BE2C (cell line): ENCODE data around the gene NUP153.
"Not testable (repeated sequence)": the region's sequence is repeated elsewhere in the genome, so short reads cannot be mapped to it uniquely, and the experiment has no call there.

Experiments
- DNase-seq: peaks from one replicate; pipeline ENCODE4 v3.0.0-alpha.2; 2020
- H3K27me3 ChIP-seq: fragments of 250-450 bp; sonication (Bioruptor Pico); 2 replicates; pipeline ENCODE4 v1.5.1; 2020; ENCODE audit warnings: mild to moderate bottlenecking
- H3K36me3 ChIP-seq: fragments of 250-450 bp; sonication (Bioruptor Pico); 2 replicates; pipeline ENCODE4 v1.5.1; 2020; ENCODE audit warnings: mild to moderate bottlenecking
- H3K4me1 ChIP-seq: fragments of 250-450 bp; sonication (Bioruptor Pico); 2 replicates; pipeline ENCODE4 v1.5.1; 2020
- H3K4me3 ChIP-seq: 2 replicates; pipeline ENCODE4 v1.5.1; 2011; ENCODE audit warnings: low read depth, low read length
- H3K9me3 ChIP-seq: fragments of 250-450 bp; sonication (Bioruptor Pico); 2 replicates; pipeline ENCODE4 v1.5.1; 2020
- TF ChIP-seq, protein P1 (sequence below): IDR thresholded peaks from 2 replicates; pipeline ENCODE4 v1.5.1; 2012; ENCODE audit warnings: mild to moderate bottlenecking, low read depth, low read length

The NUP153 gene

DNA sequence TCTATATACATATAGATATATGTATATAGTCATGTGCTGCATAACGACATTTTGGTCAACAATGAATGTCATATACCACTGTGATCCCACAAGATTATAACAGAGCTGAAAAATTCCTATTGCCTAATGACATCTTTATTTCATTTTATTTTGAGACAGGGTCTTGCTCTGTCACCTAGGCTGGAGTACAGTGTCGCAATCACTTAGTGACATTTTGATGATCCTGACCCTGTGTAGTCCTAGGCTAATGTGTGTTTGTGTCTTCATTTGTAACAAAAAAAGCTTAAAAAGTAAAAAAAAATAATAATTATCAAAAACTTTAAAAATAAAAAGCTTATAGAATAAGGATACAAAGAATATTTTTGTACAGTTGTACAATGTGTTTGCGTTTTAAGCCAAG, 110.6 kb downstream of the NUP153 start:
- TF ChIP-seq, protein P1, sequence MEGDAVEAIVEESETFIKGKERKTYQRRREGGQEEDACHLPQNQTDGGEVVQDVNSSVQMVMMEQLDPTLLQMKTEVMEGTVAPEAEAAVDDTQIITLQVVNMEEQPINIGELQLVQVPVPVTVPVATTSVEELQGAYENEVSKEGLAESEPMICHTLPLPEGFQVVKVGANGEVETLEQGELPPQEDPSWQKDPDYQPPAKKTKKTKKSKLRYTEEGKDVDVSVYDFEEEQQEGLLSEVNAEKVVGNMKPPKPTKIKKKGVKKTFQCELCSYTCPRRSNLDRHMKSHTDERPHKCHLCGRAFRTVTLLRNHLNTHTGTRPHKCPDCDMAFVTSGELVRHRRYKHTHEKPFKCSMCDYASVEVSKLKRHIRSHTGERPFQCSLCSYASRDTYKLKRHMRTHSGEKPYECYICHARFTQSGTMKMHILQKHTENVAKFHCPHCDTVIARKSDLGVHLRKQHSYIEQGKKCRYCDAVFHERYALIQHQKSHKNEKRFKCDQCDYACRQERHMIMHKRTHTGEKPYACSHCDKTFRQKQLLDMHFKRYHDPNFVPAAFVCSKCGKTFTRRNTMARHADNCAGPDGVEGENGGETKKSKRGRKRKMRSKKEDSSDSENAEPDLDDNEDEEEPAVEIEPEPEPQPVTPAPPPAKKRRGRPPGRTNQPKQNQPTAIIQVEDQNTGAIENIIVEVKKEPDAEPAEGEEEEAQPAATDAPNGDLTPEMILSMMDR = no peak
- Histone ChIP-seq H3K4me3 (no peak overlapping the region), H3K4me1 (no peaks in the 10 kb centered on the region), H3K27me3 (no peaks in the 10 kb centered on the region), H3K36me3 (no peaks in the 10 kb centered on the region), H3K9me3 (no peaks in the 10 kb centered on the region)
- no peak for DNase-seq

DNA sequence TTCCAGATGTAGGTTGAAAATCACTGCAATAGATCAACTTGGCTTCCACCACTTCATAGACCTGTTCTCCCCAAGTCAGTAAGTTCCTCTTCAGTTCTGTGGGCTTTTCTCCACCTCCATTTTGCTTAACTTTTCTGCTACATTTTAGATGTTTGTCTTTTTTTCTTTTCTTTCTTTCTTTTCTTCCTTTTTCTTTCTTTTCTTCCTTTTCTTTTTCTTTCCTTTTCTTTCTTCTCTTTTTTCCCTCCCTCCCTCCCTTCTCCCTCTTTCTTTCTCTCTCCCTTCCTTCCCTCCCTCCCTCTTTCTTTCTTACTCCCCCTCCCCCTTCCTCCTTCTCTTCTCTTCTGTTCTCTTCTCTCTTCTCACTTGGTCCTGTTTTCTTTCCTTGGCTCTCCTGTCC, 113.5 kb downstream of the NUP153 start:
- no peaks in the 10 kb centered on the region for H3K4me1 ChIP-seq
- no peaks in the 10 kb centered on the region for H3K36me3 ChIP-seq
- DNase-seq = no peak
- TF ChIP-seq, protein P1 = no peak
- no peaks in the 10 kb centered on the region for H3K27me3 ChIP-seq
- H3K9me3 ChIP-seq = no peaks in the 10 kb centered on the region
- no peak overlapping the region for H3K4me3 ChIP-seq

DNA sequence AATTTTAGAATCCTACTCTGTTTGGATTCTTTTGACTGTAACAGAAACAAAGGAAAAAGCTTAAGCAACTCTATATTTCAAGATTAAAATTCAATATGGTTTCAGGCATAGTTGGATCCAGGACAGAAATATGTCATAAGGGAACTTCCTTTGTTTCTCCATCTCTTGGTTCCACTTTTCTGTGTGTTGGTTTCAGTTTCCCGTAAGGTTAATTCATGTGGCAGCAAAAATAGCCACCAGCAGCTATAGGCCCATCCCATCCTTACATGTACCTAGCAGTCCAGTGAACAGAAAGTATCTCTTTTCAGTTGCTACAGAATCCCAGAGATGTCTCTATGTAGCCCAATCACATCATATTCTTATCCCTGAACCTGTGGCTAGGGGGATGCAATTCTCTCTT, 115.4 kb downstream of the NUP153 start:
- no peaks in the 10 kb centered on the region for H3K4me1 ChIP-seq
- no peaks in the 10 kb centered on the region for H3K9me3 ChIP-seq
- no peak for DNase-seq
- H3K4me3 ChIP-seq = no peak overlapping the region
- H3K27me3 ChIP-seq = no peaks in the 10 kb centered on the region
- H3K36me3 ChIP-seq = no peaks in the 10 kb centered on the region
- TF ChIP-seq, protein P1 = no peak

DNA sequence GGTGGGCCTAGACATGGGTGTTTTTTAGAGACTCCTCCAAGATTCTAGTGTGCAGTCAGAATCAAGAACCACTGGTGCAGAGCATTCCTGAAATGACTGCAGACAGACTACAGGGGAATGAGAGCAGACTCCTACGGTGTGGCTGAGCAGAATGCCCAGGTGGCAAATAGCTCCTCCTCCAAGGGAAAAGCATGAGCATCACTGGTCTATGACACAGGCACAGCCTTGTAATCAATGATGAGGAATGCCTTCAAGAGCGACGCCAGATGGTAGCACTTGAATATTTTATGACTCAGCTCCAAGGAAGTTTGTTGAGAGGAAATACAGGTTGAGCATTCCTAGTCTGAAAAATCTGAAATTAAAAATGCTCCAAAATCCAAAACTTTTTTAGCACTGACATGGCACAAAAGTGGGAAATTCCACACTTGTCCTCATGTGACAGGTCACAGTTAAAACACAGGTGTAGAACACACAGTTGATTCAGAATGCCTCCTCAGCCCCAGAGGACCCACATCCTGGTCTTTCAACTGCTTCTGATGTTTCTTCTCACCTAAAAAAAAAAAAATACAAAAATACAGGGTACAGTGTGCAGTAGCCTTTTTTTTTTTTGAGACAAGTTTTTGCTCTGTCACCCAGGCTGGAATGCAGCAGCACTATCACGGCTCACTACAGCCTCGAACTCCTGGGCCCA, 117.2 kb downstream of the NUP153 start:
- no peak for DNase-seq
- H3K9me3 ChIP-seq = no peaks in the 10 kb centered on the region
- H3K4me3 ChIP-seq = no peak overlapping the region
- H3K4me1 ChIP-seq = no peaks in the 10 kb centered on the region
- no peaks in the 10 kb centered on the region for H3K36me3 ChIP-seq
- no peaks in the 10 kb centered on the region for H3K27me3 ChIP-seq
- TF ChIP-seq, protein P1 = no peak

DNA sequence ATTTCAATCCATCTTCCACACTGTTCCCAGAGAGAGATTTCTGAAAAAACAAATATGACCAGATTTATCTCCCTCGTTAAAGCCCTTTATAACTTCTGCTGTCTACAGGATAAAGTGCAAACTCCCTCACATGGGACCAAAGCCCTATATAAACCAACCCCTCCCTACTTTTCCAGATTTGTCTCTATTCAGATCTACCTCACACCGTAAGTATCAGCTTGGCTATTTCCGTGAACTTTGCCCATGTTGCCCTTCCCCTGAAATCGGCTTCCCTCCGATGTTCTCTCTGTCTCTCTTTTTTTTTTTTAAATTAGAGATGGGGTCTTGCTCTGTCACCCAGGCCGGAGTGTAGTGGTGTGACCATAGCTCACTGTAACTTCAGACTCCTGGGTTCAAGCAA, 118.7 kb downstream of the NUP153 start:
- TF ChIP-seq, protein P1 = no peak
- DNase-seq = no peak
- Histone ChIP-seq H3K9me3 (no peaks in the 10 kb centered on the region), H3K4me1 (no peaks in the 10 kb centered on the region), H3K27me3 (no peaks in the 10 kb centered on the region), H3K4me3 (no peak overlapping the region), H3K36me3 (no peaks in the 10 kb centered on the region)

DNA sequence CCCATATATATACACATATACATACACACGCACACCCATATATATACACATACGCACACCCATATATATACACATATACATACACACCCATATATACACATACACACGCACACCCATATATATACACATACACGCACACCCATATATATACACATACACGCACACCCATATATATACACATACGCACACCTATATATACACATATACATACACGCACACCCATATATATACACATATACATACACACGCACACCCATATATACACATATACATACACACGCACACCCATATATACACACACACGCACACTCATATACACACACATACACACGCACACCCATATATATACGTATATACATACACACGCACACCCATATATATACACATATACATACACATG, 120.1 kb downstream of the NUP153 start:
- H3K27me3 ChIP-seq, H3K4me3 ChIP-seq, H3K36me3 ChIP-seq, H3K9me3 ChIP-seq, DNase-seq, H3K4me1 ChIP-seq: not testable (repeated sequence)
